ENCODE results near the gene DGCR6L. TPM values are rescaled to one million over a fixed set of nuclear protein-coding genes. Genes with fewer than 3 reads are reported as not detected.
"Not testable (repeated sequence)": the region's sequence is repeated elsewhere in the genome, so short reads cannot be mapped to it uniquely, and the experiment has no call there.

The DGCR6L gene
- polyA plus RNA-seq, 2 of the 4 experiments (the other 2 are of a cell fraction): 17.9 to 26.1 TPM

- TF ChIP-seq, protein P1, sequence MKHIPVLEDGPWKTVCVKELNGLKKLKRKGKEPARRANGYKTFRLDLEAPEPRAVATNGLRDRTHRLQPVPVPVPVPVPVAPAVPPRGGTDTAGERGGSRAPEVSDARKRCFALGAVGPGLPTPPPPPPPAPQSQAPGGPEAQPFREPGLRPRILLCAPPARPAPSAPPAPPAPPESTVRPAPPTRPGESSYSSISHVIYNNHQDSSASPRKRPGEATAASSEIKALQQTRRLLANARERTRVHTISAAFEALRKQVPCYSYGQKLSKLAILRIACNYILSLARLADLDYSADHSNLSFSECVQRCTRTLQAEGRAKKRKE (CRISPR knock-in tag; IDR thresholded peaks at IDR 0.05; ENCODE audit: low read depth): no peak
- no peak for TF ChIP-seq ZNF302 (CRISPR knock-in tag; IDR thresholded peaks at IDR 0.05)
Measured at GRCh38 chr22:20280866-20281265, 39.0 kb downstream of the DGCR6L start (continued).

GRCh38 chr22:20280163-20280562 lies 39.7 kb downstream of the DGCR6L start:
- FAIRE-seq; H3K27ac ChIP-seq; POLR2A ChIA-PET; H3K4me3 ChIP-seq; H3K4me2 ChIP-seq; DNase-seq (ENCODE audit: low read depth in 1 of 2, low spot score in 1 of 2); H3K9me3 ChIP-seq; H3K4me1 ChIP-seq; ATAC-seq: not testable (repeated sequence)
- WGBS (ENCODE audit: missing lambda C conversion rate): 65% methylated on average over 3 of the region's 21 CpGs
- CTCF ChIA-PET: interaction anchor here (1.1 kb wide), 1 partner anchor 123 kb away, joined by 3 read pairs; no protein-coding TSS in a partner anchor

DNA sequence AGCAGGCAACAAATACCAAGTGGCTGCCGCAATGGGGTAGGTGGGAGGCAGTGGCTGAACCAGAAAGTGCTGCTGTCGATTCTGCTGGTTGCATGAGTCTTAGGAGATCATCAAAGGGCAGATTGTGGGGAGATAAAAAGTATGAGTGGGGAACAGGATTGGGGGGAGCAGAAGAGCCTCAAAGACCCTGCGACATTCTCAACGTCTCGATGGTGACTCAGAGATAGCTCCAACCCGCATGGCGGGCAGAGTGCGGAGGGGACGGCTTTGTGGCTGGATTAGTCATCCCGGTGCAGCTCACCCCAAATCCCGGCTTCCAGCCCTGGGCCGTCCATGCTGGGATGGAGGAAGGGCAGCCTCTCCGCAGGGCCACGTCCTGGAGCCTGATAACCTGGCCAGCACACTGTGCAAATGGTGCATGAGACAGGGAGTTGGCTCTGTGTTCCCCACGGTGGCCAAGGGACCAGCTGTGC lies 40.2 kb downstream of the DGCR6L start:
- no peak overlapping the region for H3K4me3 ChIP-seq
- POLR2A ChIA-PET: no interaction called here
- DNase-seq (ENCODE audit: low read depth in 1 of 2, low spot score in 1 of 2) (no peak), FAIRE-seq (no peak), ATAC-seq (no peak)
- no peaks in the 10 kb centered on the region for H3K9me3 ChIP-seq
- TF ChIP-seq BHLHE40 (IDR thresholded peaks at IDR 0.05; ENCODE audit: low read depth, low read length): no peak
- TF ChIP-seq SREBF2 (IDR thresholded peaks at IDR 0.05): no peak
- no peak for TF ChIP-seq ZFP36 (IDR thresholded peaks at IDR 0.05; ENCODE audit: borderline replicate concordance, partially characterized antibody)
- TF ChIP-seq FOSL2 (IDR thresholded peaks at IDR 0.05): no peak
- no peak for TF ChIP-seq FOSL2 (CRISPR knock-in tag; IDR thresholded peaks at IDR 0.05)
- TF ChIP-seq, protein P2, sequence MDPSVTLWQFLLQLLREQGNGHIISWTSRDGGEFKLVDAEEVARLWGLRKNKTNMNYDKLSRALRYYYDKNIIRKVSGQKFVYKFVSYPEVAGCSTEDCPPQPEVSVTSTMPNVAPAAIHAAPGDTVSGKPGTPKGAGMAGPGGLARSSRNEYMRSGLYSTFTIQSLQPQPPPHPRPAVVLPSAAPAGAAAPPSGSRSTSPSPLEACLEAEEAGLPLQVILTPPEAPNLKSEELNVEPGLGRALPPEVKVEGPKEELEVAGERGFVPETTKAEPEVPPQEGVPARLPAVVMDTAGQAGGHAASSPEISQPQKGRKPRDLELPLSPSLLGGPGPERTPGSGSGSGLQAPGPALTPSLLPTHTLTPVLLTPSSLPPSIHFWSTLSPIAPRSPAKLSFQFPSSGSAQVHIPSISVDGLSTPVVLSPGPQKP (IDR thresholded peaks at IDR 0.05; ENCODE audit: low read depth, low read length): no peak
- no peak for TF ChIP-seq HOXB13 (CRISPR knock-in tag; IDR thresholded peaks at IDR 0.05; ENCODE audit: low read depth)
- TF ChIP-seq POLR2A (IDR thresholded peaks at IDR 0.05; ENCODE audit: low read length): no peak
- TF ChIP-seq, protein P3, sequence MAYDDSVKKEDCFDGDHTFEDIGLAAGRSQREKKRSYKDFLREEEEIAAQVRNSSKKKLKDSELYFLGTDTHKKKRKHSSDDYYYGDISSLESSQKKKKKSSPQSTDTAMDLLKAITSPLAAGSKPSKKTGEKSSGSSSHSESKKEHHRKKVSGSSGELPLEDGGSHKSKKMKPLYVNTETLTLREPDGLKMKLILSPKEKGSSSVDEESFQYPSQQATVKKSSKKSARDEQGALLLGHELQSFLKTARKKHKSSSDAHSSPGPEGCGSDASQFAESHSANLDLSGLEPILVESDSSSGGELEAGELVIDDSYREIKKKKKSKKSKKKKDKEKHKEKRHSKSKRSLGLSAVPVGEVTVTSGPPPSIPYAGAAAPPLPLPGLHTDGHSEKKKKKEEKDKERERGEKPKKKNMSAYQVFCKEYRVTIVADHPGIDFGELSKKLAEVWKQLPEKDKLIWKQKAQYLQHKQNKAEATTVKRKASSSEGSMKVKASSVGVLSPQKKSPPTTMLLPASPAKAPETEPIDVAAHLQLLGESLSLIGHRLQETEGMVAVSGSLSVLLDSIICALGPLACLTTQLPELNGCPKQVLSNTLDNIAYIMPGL (CRISPR knock-in tag; IDR thresholded peaks at IDR 0.05; ENCODE audit: borderline replicate concordance): no peak
- no peak for TF ChIP-seq GATA3 (IDR thresholded peaks at IDR 0.05; ENCODE audit: borderline replicate concordance)
- no peak for TF ChIP-seq NR3C1 (IDR thresholded peaks at IDR 0.05)
- no peak for TF ChIP-seq MAFK (IDR thresholded peaks at IDR 0.05; ENCODE audit: partially characterized antibody)
- no peak for TF ChIP-seq HOXB5 (CRISPR knock-in tag; IDR thresholded peaks at IDR 0.05)
- no peak for TF ChIP-seq MAZ (IDR thresholded peaks at IDR 0.05; ENCODE audit: borderline replicate concordance, low read depth, low read length)
- no peak for TF ChIP-seq MAX (IDR thresholded peaks at IDR 0.05)
- no peak for TF ChIP-seq FOSB (CRISPR knock-in tag; IDR thresholded peaks at IDR 0.05)
- no peak for TF ChIP-seq RAD21 (conservative IDR thresholded peaks at IDR 0.05 in 1 of 2, IDR thresholded peaks at IDR 0.05 in 1 of 2)
- no peak for TF ChIP-seq HEYL (CRISPR knock-in tag; IDR thresholded peaks at IDR 0.05)
- no peak for TF ChIP-seq EHMT2 (IDR thresholded peaks at IDR 0.05; ENCODE audit: low read depth)
- whole genome bisulfite sequencing (ENCODE audit: missing lambda C conversion rate): 4% methylated on average over 6 of the region's 15 CpGs
- no peak overlapping the region for H3K4me2 ChIP-seq
- no peak overlapping the region for H3K27ac ChIP-seq
- H3K4me1 ChIP-seq: no peaks in the 10 kb centered on the region
- CTCF ChIA-PET: interaction anchor here (1.1 kb wide), 1 partner anchor 123 kb away, joined by 3 read pairs; no protein-coding TSS in a partner anchor

GRCh38 chr22:20278726-20279490 lies 41.0 kb downstream of the DGCR6L start:
- ATAC-seq; H3K9me3 ChIP-seq; DNase-seq (ENCODE audit: low read depth in 1 of 2, low spot score in 1 of 2); H3K4me2 ChIP-seq; H3K4me3 ChIP-seq; H3K4me1 ChIP-seq; POLR2A ChIA-PET; CTCF ChIA-PET; H3K27ac ChIP-seq; FAIRE-seq: not testable (repeated sequence)
- WGBS (ENCODE audit: missing lambda C conversion rate): 50% methylated on average over 6 of the region's 22 CpGs

DNA sequence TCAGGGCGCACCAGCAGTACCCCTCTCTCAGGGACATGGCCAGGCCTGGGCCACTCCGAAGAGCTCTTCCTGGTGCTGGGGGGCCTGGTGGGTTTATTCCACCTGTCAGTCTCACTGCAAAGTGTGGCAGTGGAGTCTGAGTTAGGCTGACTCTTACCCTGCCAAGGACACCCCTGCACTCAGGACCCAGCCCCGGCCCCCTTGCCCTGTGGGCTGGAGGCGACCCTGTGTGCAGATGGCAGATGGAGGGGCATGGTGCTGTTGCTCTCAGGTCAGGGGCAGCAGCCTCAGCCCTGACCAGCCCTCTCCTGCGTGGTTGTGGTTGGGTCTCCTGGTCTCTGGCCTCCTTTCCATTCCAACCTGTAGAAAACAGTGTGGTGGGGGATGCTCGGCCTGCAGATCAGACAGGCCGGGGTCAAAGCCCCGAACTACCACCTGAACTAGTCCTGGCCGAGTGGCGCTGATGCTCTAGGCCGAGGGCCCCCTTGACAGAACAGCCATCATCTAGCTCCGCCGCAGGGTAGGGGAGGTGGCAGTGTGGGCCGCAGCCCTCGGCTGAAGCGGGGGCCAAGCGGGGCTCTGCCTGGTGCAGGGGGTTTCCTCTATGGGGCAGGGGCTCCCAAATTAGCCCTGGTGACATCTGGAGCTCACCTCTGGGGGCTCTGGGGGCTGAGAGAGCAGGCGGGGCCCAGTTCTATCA lies 41.8 kb downstream of the DGCR6L start:
- H3K9me3 ChIP-seq; H3K4me2 ChIP-seq; H3K4me3 ChIP-seq; ATAC-seq; H3K27ac ChIP-seq; DNase-seq (ENCODE audit: low read depth in 1 of 2, low spot score in 1 of 2); FAIRE-seq; H3K4me1 ChIP-seq; POLR2A ChIA-PET: not testable (repeated sequence)
- whole genome bisulfite sequencing (ENCODE audit: missing lambda C conversion rate): 47% methylated on average over 4 of the region's 18 CpGs
- CTCF ChIA-PET: interaction anchor here (1.0 kb wide), 1 partner anchor 121 kb away, joined by 3 read pairs; no protein-coding TSS in a partner anchor
